Measurements from ENCODE around the gene PSMC3. TPM values are rescaled to one million over a fixed set of nuclear protein-coding genes. Genes with fewer than 3 reads are reported as not detected.

The PSMC3 gene
- total RNA-seq, 1 experiment from 2014 or later, result 179 TPM

- H3K23ac ChIP-seq (ENCODE audit: insufficient read length, low read depth, low read length), result no peak overlapping the region
- H3K4ac ChIP-seq (ENCODE audit: low read depth, low read length), result no peak overlapping the region
- WGBS (ENCODE audit: extremely low coverage, insufficient read length, low lambda C conversion rate), result no CpG with 5 or more reads among the region's 8 CpGs
- no peak overlapping the region for H2BK15ac ChIP-seq (ENCODE audit: low read depth, low read length)
- H4K5ac ChIP-seq (ENCODE audit: insufficient read length, low read depth, low read length), result no peak overlapping the region
- no peaks in the 10 kb centered on the region for H3K27me3 ChIP-seq (ENCODE audit: insufficient read depth, low read length)
- 0 out of 4 replicates have a peak, but pooled peaks cover 0 to 2% of the 10 kb centered on the region in 2 experiments for H3K4me1 Mint-ChIP-seq
- no peak for TF ChIP-seq CTCF (conservative IDR thresholded peaks at IDR 0.05)
- no peak overlapping the region for H3K9ac ChIP-seq (ENCODE audit: extremely low read depth, insufficient read length, low read length)
- no peak overlapping the region for H3K4me2 ChIP-seq (ENCODE audit: insufficient read depth, insufficient read length, low read length)
- H4K20me1 ChIP-seq (ENCODE audit: control insufficient read depth, insufficient read depth, insufficient read length), result no peaks in the 10 kb centered on the region
- H2BK12ac ChIP-seq (ENCODE audit: insufficient read length, low read depth, low read length), result no peak overlapping the region
- H4K91ac ChIP-seq (ENCODE audit: insufficient read length, low read depth, low read length), result no peak overlapping the region
- H4K8ac ChIP-seq (replicated peaks; ENCODE audit: insufficient read length, low read depth, low read length), result no peak overlapping the region
- no peaks in the 10 kb centered on the region for H3K23me2 ChIP-seq (ENCODE audit: insufficient read length, low read depth, low read length, poor library complexity, severe bottlenecking)
- H3K36me3 Mint-ChIP-seq (ENCODE audit: insufficient read depth in 1 of 3, low read depth in 3 of 3), result no peaks in the 10 kb centered on the region
- H3K9me3 Mint-ChIP-seq, result no peaks in the 10 kb centered on the region
- no peak overlapping the region for H2AK5ac ChIP-seq (ENCODE audit: insufficient read length, low read length)
- H3T11ph ChIP-seq (ENCODE audit: low read length), result no peak overlapping the region
- no peak overlapping the region for H2BK20ac ChIP-seq (ENCODE audit: low read depth, low read length, poor library complexity, severe bottlenecking)
- no peak overlapping the region for H3K56ac ChIP-seq (ENCODE audit: insufficient read length, low read depth, low read length)
- no peaks in the 10 kb centered on the region for H3K79me1 ChIP-seq (ENCODE audit: insufficient read depth, low read depth, low read length, poor library complexity, severe bottlenecking)
- H3K14ac ChIP-seq (ENCODE audit: insufficient read depth, low read length), result no peak overlapping the region
- no peak overlapping the region for H3K18ac ChIP-seq (ENCODE audit: insufficient read length, low read depth, low read length)
- H3K4me1 ChIP-seq (ENCODE audit: insufficient read depth, low read length), result no peaks in the 10 kb centered on the region
- no peak overlapping the region for H2AFZ ChIP-seq (ENCODE audit: low read length)
- no peaks in the 10 kb centered on the region for H3K9me3 ChIP-seq (ENCODE audit: control insufficient read depth, low read depth, low read length)
- no peaks in the 10 kb centered on the region for H3K79me2 ChIP-seq (ENCODE audit: insufficient read depth, low read length)
- no peak overlapping the region for H3K27ac Mint-ChIP-seq
- no peak overlapping the region for H2BK5ac ChIP-seq (ENCODE audit: insufficient read length, low read length)
- no peaks in the 10 kb centered on the region for H3K27me3 Mint-ChIP-seq (ENCODE audit: low read depth)
- no peak for DNase-seq
- no peak overlapping the region for H2BK120ac ChIP-seq (ENCODE audit: low read depth, low read length, poor library complexity, severe bottlenecking)
- H3K27ac ChIP-seq (ENCODE audit: insufficient read length, low read depth, low read length), result no peak overlapping the region
- H3K4me3 Mint-ChIP-seq, result no peak overlapping the region
Measured at GRCh38 chr11:47453365-47453764, 27.1 kb upstream of the PSMC3 start.
